ENCODE measurements around the gene C19orf53. TPM values are rescaled to one million over a fixed set of nuclear protein-coding genes. Genes with fewer than 3 reads are reported as not detected.
A peak's percentile ranks its signal among the peaks of the same experiment; 100 is the strongest.

C19orf53 gene
- total RNA-seq, 6 donors from 2014 or later = 9.4 to 158 (median 96.5) TPM

DNA sequence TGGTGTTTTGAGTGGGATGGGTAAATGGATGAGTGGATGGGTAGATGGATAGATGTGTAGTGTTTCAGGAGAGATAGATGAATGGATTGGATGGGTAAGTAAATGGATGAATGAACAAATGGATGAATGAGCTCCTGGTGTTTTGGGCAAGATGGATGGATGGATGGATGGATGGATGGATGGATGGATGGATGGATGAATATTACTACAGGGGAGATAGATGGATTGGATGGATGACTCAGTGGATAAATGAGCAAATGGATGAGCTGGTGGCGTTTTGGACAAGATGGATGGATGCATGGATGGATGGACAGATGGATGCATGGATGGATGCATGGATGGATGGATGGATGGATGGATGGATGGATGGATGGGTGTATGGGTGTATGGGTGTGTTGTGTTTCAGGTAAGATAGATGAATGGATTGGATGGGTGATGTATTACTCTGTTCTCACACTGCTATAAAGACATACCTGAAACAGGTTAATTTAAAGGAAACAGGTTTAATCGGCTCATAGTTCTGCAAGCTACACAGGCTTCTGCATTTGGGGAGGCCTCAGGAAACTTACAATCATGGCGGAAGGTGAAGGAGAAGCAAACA is 33.3 kb downstream of the C19orf53 start:
- Histone ChIP-seq H3K4me1 (peaks cover 0 to 16% (median 6%) of the 10 kb centered on the region in 4 donors), H3K27ac (no peak overlapping the region), H3K9me3 (no peaks in the 10 kb centered on the region), H3K36me3 (peaks cover 6 to 59% (median 17%) of the 10 kb centered on the region in 4 donors), H3K4me3 (no peak overlapping the region), H3K27me3 (no peaks in the 10 kb centered on the region)
- no peak for DNase-seq
- WGBS, 2 donors = 89 to 98% methylated on average over 3 of the region's 3 CpGs
- no peak for TF ChIP-seq POLR2A (IDR thresholded peaks at IDR 0.05)
- TF ChIP-seq EP300 (IDR thresholded peaks at IDR 0.05) = no peak
- TF ChIP-seq, protein P1, sequence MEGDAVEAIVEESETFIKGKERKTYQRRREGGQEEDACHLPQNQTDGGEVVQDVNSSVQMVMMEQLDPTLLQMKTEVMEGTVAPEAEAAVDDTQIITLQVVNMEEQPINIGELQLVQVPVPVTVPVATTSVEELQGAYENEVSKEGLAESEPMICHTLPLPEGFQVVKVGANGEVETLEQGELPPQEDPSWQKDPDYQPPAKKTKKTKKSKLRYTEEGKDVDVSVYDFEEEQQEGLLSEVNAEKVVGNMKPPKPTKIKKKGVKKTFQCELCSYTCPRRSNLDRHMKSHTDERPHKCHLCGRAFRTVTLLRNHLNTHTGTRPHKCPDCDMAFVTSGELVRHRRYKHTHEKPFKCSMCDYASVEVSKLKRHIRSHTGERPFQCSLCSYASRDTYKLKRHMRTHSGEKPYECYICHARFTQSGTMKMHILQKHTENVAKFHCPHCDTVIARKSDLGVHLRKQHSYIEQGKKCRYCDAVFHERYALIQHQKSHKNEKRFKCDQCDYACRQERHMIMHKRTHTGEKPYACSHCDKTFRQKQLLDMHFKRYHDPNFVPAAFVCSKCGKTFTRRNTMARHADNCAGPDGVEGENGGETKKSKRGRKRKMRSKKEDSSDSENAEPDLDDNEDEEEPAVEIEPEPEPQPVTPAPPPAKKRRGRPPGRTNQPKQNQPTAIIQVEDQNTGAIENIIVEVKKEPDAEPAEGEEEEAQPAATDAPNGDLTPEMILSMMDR (IDR thresholded peaks at IDR 0.05) = no peak
- TF ChIP-seq POLR2AphosphoS5 (IDR thresholded peaks at IDR 0.05) = no peak
- no peak for ATAC-seq (ENCODE audit: low FRiP score in 2 of 2)

DNA sequence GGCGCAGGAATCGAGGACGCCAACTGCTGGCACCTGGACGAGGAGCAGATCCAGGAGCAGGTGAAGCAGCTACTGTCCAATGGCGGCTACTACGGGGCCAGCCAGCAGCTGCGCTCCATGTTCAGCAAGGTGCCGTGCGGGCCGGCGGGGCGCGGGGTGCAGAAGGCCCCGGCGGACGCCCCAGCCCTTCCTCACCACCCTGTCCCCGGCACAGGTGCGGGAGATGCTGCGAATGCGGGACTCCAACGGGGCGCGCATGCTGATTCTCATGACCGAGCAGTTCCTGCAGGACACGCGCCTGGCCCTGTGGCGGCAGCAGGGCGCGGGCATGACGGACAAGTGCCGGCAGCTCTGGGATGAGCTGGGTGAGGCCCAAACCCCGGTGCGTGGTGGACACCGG is 34.6 kb downstream of the C19orf53 start:
- no peaks in the 10 kb centered on the region for H3K9me3 ChIP-seq
- H3K27ac ChIP-seq = no peak overlapping the region
- H3K27me3 ChIP-seq = no peaks in the 10 kb centered on the region
- peak in 1 of 2 donors; percentile 81 for DNase-seq
- H3K36me3 ChIP-seq = peaks cover 6 to 69% (median 20%) of the 10 kb centered on the region in 4 donors
- no peak for ATAC-seq (ENCODE audit: low FRiP score in 2 of 2)
- WGBS, 2 donors = 91 to 95% methylated on average over 6 to 34 of the region's 34 CpGs
- no peak overlapping the region for H3K4me3 ChIP-seq
- H3K4me1 ChIP-seq = peaks cover 0 to 10% (median 1%) of the 10 kb centered on the region in 4 donors
- TF ChIP-seq EP300 (IDR thresholded peaks at IDR 0.05) (no peak), POLR2A (IDR thresholded peaks at IDR 0.05) (no peak), POLR2AphosphoS5 (IDR thresholded peaks at IDR 0.05) (no peak)
- TF ChIP-seq, protein P1 (IDR thresholded peaks at IDR 0.05) = no peak

DNA sequence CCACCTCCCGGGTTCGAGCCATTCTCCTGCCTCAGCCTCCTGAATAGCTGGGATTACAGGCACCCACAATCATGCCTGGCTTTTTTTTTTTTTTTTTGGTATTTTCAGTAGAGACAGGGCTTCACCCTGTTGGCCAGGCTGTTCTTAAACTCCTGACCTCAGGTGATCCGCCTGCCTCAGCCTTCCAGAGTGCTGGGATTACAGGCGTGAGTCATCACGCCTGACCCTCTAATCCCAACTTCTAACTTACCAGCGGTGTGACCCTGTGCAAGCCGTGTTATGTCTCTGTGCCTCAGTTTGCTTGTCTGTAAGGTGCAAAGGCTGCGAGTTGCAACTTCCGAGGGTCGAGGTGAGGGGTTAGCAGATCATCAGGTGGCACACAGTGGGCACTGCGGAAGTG is 38.3 kb downstream of the C19orf53 start:
- Histone ChIP-seq H3K4me1 (peaks cover 0 to 2% (median 0%) of the 10 kb centered on the region in 4 donors), H3K4me3 (no peak overlapping the region), H3K9me3 (no peaks in the 10 kb centered on the region), H3K27ac (no peak overlapping the region), H3K27me3 (no peaks in the 10 kb centered on the region), H3K36me3 (peaks cover 6 to 81% (median 24%) of the 10 kb centered on the region in 4 donors)
- ATAC-seq (ENCODE audit: low FRiP score in 2 of 2) (no peak), DNase-seq (no peak)
- WGBS, 2 donors = 92 to 98% methylated on average over 11 of the region's 11 CpGs
- TF ChIP-seq EP300 (IDR thresholded peaks at IDR 0.05) (no peak), POLR2A (IDR thresholded peaks at IDR 0.05) (no peak), POLR2AphosphoS5 (IDR thresholded peaks at IDR 0.05) (no peak)
- TF ChIP-seq, protein P1 (IDR thresholded peaks at IDR 0.05) = no peak

DNA sequence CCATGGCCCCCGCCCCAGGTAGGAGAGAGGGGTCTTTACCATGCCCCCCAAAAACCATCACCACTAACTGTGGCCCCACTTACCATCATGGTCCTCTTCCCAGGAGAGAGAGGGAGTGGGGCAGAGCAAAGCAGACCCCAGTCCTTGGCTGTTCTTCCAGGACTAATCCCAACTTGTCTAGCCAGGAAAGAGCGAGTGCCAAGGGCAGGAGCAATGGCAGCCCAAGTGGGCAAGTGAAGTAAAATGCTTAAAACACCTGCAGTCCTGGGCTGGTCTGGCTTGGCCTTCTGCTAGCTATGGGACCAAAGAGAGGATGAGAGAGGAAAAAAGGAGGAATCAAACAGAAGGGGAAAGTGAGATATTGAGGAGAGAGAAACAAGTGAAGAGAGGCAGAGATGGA is 38.9 kb downstream of the C19orf53 start:
- Histone ChIP-seq H3K27ac (no peak overlapping the region), H3K4me1 (peaks cover 0 to 6% (median 0%) of the 10 kb centered on the region in 4 donors), H3K9me3 (no peaks in the 10 kb centered on the region), H3K4me3 (no peak overlapping the region), H3K27me3 (no peaks in the 10 kb centered on the region), H3K36me3 (peaks cover 6 to 78% (median 24%) of the 10 kb centered on the region in 4 donors)
- ATAC-seq (ENCODE audit: low FRiP score in 2 of 2) (no peak), DNase-seq (no peak)
- whole genome bisulfite sequencing, 2 donors = 90 to 100% methylated on average over 2 of the region's 2 CpGs
- TF ChIP-seq EP300 (IDR thresholded peaks at IDR 0.05) = no peak
- no peak for TF ChIP-seq POLR2AphosphoS5 (IDR thresholded peaks at IDR 0.05)
- TF ChIP-seq, protein P1 (IDR thresholded peaks at IDR 0.05) = no peak
- TF ChIP-seq POLR2A (IDR thresholded peaks at IDR 0.05) = no peak

DNA sequence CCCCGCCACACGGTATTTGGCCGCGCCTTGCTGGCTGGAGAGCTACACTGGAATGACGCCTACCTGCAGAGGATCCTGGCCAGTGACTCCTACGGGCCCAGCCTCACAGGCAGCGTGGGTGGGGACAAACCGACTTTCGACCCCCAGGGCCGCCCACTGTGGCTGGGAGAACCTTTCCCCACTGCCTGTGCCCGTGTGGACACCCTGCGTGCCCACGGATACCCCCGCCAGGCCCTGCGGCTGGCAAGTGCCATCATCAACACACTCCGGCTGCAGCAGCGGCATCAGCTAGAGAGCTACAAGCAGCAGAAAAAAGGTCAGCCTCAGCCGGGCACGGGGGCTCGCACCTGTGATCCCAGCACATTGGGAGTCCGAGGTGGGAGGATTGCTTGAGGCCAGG is 40.3 kb downstream of the C19orf53 start:
- ATAC-seq (ENCODE audit: low FRiP score in 2 of 2) = no peak
- DNase-seq = peak in 1 of 2 donors; percentile 65
- WGBS, 2 donors = 95% methylated on average over 21 of the region's 21 CpGs; no CpG with 5 or more reads in 1 of the 2 donors
- Histone ChIP-seq H3K9me3 (no peaks in the 10 kb centered on the region), H3K27ac (no peak overlapping the region), H3K36me3 (peaks cover 0 to 67% (median 16%) of the 10 kb centered on the region in 4 donors), H3K27me3 (no peaks in the 10 kb centered on the region), H3K4me1 (peaks cover 0 to 6% (median 0%) of the 10 kb centered on the region in 4 donors), H3K4me3 (no peak overlapping the region)
- TF ChIP-seq POLR2A (IDR thresholded peaks at IDR 0.05) = no peak
- TF ChIP-seq EP300 (IDR thresholded peaks at IDR 0.05) = no peak
- no peak for TF ChIP-seq POLR2AphosphoS5 (IDR thresholded peaks at IDR 0.05)
- TF ChIP-seq, protein P1 (IDR thresholded peaks at IDR 0.05) = no peak
